GM18907 (cell line): ENCODE data around the gene BHLHE41.

Source experiments
- ATAC-seq: cut with Tn5 transposase; IDR thresholded peaks from one replicate; pipeline ENCODE4 v1.9.1; 2021; ENCODE audit warnings: mild to moderate bottlenecking, moderate library complexity; ENCODE audit not compliant: unreplicated experiment

BHLHE41 gene

DNA sequence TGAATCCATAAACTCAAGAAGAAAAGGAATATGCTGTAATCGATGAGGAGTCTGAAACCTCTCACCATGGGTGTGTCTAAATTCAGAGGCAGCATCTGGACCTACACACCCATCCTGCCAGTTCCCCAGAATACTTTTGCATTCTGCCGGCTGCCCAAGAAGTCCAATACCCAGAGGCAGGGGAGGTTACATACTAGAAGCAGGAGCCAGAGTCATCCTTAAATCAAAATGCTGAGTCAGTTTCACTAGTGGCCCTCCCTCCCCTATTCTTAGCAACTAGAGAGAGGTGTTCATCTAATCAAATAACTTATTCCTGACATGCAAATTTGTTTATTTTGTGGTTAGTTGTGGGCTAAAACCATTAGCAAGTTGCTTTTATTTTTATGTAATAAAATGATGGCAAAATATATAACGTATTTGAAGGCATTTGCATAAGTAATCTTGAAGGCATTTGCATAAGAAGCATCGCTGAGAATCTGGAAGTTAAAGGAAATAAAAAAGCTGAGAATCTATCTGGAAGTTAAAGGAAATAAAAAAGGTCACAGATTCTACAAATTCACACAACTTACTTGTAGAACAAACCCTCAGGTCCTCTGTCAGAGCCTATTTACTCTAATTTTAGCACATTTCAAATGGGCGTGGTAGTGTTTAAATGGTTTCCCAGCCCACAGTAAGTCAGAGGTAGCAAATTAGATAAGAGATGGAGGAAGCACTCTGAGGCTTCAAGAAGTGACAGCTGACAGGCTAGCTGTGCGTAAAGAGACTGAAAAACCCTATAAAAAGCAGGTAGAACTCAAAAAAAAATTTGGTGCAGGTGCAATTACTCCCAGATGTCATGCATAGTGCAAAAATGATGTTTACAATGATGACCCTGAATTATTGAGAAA is 7.8 kb downstream of the BHLHE41 start:
- no peak for ATAC-seq

DNA sequence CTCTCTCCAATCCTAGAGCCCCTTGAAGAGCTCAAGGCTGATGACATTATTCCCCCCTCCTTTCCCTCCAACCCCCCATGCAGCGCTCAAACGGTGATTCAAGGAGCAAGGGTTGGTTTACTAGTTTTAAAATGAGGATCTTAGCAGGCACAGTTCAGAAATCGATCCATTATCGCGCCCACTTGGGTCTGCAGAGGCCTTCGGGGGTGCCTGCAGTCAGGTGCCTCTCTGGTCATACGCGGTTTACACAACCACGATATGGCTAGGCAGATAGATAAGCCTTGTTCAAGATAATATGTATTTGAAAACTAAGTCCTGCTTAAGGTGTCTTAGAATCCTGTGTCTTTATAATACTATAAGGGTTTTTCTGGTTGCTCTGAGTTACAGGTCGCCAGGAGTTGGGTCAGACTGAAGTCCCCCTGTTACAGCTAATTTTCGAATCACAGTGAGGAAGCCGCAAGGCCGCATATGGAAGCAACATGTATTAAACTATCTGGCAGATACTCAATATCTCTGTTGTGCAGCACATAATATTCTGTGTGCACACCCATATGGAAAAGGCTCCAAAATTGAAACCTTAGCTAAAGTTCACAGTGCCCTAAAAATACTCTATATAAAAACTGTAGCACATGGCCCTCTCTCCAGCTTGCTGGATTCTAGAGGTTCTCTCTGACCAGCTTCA is 10.0 kb downstream of the BHLHE41 start:
- no peak for ATAC-seq

- ATAC-seq: peak; percentile 75
These were observed 10.8 kb downstream of the BHLHE41 start for GRCh38 chr12:26113853-26114719.

DNA sequence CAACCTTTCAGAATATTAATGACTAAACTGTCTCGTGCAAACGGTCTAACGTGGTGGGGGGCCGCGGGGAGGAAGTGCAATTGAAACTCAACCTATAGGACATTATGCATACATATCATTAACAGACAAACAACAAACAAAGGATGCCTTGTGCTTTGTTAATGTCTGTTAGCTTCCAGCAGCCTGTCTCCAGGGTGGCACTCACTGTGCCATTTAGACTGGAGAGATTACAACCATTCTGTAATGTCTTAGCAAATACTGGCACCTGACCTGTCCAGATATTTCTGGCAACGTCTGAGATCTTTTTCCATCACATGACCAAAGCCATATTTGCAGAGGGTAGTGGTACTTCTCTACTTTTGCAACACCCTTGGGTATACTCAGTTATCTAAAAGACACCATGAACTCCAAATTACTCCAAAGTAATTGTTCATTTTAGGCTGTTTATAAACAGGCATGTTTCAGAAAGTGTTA is 11.6 kb downstream of the BHLHE41 start:
- no peak for ATAC-seq

DNA sequence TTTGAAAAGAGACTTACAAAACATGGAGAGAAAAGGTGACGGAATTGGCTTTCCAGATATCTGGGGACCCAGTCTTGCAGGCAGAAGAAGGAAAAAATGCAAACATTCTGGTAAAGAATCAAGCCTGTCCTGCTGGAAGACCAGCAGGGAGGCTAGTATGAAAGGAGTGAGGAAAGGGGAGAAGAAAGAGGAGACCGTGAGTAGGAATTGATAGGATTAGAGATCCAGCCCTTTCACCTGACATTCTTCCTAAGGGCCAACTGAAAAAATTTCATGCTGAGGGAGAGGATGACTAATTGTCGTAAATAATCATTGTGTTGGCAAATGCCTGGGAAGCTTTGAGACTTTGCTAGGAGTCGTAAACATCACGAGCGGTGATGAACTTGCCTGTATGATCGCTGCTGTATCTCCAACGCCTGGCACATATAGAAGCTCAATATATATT is 12.1 kb downstream of the BHLHE41 start:
- no peak for ATAC-seq

DNA sequence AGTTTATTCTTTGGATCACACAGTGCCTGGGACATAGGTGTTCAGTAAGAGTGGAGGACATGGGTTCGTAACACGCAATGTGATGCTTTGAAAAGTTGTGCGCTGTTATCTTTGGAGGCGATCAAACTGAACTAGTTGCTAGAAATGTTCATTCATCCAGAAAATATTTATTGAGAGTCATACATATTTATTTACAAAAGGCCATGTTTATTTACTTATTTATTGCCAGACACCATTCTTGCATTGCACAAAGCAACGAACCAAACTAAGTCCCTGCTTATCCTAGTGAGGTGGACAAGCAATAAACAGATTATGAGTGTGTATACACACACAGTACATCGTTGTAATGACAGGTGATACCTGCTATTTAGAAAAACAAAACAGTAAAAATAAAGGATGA is 12.6 kb downstream of the BHLHE41 start:
- no peak for ATAC-seq

- ATAC-seq: no peak
These were observed 15.4 kb downstream of the BHLHE41 start for GRCh38 chr12:26109343-26109881.

DNA sequence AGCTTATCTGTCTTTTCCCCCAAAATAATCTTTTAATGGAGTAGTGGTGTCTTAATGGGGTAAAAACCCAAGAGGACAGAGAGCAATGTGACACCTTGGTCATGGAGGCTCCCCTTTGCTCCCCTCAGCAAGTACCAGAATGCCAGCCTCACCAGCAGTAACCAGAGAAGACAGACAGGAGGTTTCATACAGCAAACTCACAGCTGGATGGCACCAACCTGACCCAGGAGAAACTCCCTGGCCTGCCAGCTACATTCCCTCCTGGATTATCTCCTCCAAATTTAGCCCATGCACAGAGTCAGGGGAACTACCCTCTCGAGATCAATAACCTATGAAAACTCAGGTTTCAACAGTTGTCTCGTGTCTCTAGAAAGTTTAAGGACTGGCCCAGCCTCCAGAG is 15.9 kb downstream of the BHLHE41 start:
- no peak for ATAC-seq

DNA sequence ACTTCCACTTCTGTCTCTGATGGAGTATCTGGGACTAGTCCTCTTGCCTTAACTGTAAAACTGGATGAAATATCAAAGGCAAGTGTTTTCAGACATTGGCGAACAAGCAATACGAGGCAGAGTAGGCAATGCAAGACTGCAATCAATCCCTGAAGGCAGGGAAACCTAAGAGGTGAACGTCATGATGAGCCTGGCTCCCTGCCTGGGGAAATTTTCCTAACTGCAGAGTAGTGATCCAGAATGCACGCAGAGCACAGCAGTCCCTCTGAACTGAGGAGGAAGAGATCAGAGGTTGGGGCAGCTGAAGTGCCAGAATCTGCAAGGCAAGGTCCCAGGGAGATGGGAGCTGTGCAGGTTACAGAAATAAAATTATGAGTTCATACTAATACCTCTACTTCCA is 18.5 kb downstream of the BHLHE41 start:
- ATAC-seq: no peak

DNA sequence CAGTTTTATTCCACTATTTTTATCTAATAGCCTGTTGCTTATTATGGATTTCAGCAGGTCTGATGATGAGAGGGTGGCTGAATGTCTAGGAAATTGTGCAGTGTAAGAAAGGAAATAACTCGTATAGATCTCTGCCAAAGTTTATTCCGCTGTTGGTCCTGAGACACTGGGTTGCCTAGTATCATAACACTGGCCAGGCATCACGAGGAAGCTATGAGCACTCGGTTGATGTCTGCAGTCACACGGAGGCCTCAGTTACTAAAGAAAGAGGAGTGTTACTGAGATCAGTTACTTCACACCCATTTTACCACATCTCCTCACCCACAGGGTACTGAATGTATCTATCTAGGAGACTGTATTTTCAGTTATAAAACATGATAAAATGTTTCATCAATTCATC is 21.9 kb downstream of the BHLHE41 start:
- no peak for ATAC-seq

DNA sequence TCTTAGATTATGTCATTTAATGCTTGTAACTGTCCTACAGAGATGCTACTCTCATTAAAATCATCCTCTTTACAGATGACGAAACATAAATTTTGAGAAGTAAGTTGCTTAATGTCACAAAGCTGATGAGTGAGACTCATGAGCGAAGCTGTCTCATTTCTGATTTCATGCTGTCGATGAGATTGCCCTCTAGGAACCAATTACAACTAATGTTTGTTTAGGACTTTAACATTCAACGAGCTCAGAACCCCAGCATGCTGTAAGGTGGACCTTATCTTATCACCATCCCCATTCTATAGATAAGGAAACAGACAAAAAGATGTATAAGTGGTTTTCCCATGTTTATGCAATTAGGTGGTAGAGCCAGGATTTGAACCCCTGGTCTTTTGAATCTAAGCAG is 23.1 kb downstream of the BHLHE41 start:
- no peak for ATAC-seq

GRCh38 chr12:26101350-26101734 is 23.5 kb downstream of the BHLHE41 start:
- no peak for ATAC-seq

DNA sequence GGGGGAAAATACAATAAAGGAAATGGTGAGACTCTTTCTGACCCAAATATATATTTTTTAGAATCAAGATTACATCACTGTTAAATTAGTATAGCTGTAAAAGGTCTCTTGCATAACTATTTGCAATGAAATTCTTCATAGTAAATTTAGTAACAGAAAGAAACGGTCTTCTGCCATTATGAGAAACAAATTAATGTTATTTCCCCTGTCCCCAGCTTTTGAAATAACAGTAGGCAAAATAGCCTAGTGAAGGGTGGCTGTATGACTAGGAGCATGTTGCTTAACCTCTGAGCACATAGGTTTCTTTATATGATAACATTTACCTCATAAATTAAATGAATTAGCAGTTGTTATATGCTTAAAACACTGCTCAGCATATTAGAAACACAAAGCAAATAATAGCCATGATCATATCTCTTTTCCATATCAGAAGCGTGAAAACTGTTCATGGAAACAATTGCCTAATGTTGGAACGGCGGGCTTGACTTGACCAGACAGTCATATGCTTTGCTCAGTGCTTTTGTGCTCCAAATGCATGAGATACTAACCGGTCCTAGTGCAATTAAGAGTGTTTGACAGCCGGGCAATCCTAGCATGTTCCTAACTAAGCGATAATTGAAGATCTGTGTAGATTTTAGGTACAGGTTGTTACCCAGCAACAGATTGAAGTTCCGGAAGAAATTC is 24.0 kb downstream of the BHLHE41 start:
- ATAC-seq: no peak

DNA sequence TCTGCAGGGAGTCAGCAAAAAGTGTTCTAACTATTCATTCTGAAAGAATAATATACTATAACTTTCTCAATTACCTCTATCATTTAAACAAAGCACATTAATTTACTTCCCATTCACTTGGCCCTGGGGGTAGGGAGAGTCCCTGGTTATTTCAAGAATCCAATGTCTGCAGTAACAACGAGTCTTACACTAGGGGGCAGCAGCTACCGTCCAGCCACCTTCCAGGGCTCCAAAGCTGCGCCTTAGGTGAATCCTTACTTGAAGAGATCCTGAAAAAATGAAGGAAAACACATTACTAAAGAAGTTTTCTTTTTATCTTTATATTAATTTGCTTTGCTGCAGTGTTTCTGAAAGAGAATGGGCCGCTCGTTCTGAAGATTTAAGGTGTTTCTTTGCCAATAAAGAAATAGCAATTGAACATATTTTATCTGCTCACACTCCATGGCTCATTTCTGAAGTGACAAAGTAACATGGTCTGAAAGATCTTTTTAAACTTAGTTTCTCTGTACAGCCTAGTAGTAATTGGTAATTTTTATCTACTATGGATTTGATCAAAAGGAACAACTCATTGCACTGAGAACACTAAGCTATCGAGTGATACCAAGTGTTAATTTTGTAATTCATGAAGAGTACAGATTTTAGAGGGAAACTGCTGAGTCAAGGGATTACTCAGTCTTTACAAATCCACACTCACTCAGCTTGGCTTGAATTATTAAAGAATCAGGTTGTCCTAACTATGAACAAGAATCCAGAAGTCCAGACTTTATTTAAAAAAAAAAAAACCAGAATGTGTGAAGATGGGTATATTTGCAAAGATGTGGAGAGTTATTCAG is 27.6 kb downstream of the BHLHE41 start:
- peak; percentile 71 for ATAC-seq

- no peak for ATAC-seq
These were observed 28.8 kb downstream of the BHLHE41 start for GRCh38 chr12:26096036-26096435.

GRCh38 chr12:26095186-26095585 is 29.7 kb downstream of the BHLHE41 start:
- ATAC-seq: no peak

GRCh38 chr12:26092346-26093105 is 32.3 kb downstream of the BHLHE41 start:
- ATAC-seq: no peak

GRCh38 chr12:26091822-26092221 is 33.0 kb downstream of the BHLHE41 start:
- ATAC-seq: no peak
